ENCODE data around the gene CDHR2.

DNA sequence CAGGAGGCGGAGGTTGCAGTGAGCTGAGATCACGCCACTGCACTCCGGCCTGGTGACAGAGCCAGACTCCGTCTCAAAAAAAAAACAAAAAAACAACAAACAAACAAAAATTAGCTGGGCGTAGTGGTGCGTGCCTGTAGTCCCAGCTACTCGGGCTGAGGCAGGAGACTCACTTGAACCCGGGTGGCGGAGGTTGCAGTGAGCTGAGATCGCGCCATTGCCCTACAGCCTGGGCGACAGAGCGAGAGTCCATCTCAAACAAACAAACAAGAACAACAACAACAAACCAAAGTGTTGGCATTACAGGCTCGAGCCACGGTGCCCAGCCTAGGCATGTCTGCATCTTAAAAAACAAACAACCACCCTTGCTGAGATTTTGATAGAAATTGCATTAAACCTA is 24.2 kb upstream of the CDHR2 start:
- TF ChIP-seq CTCF (IDR thresholded peaks at IDR 0.05; ENCODE audit: low read length) (no peak), EZH2 (IDR thresholded peaks at IDR 0.05; ENCODE audit: borderline replicate concordance, low read length) (no peak)

All from OCI-LY1 (cell line).